ENCODE data around the gene GDNF.
"Not testable (repeated sequence)": the region's sequence is repeated elsewhere in the genome, so short reads cannot be mapped to it uniquely, and the experiment has no call there.

Gene GDNF

GRCh38 chr5:37814699-37815098 lies 25.1 kb downstream of the GDNF start:
- DNase-seq = no peak

- no peak for DNase-seq
These were observed 27.5 kb downstream of the GDNF start for GRCh38 chr5:37812365-37812764.

- DNase-seq = no peak
These were observed 28.0 kb downstream of the GDNF start for GRCh38 chr5:37811866-37812265.

GRCh38 chr5:37810311-37810710 lies 29.5 kb downstream of the GDNF start:
- DNase-seq = no peak

GRCh38 chr5:37808945-37809344 lies 30.9 kb downstream of the GDNF start:
- no peak for DNase-seq

GRCh38 chr5:37807621-37808301 lies 32.1 kb downstream of the GDNF start:
- no peak for DNase-seq

GRCh38 chr5:37807015-37807414 lies 32.8 kb downstream of the GDNF start:
- DNase-seq = no peak

- DNase-seq = no peak
These were observed 33.4 kb downstream of the GDNF start for GRCh38 chr5:37806476-37806875.

- no peak for DNase-seq
These were observed 33.8 kb downstream of the GDNF start for GRCh38 chr5:37806016-37806415.

GRCh38 chr5:37804401-37804800 lies 35.4 kb downstream of the GDNF start:
- no peak for DNase-seq

GRCh38 chr5:37803487-37803886 lies 36.4 kb downstream of the GDNF start:
- no peak for DNase-seq

GRCh38 chr5:37801521-37801920 lies 38.3 kb downstream of the GDNF start:
- DNase-seq = no peak

GRCh38 chr5:37799865-37800421 lies 39.9 kb downstream of the GDNF start:
- DNase-seq = no peak

GRCh38 chr5:37796435-37796834 lies 43.4 kb downstream of the GDNF start:
- not testable (repeated sequence) for DNase-seq

GRCh38 chr5:37795292-37795691 lies 44.5 kb downstream of the GDNF start:
- DNase-seq = not testable (repeated sequence)

GRCh38 chr5:37792975-37793631 lies 46.7 kb downstream of the GDNF start:
- no peak for DNase-seq

- DNase-seq = no peak
These were observed 48.5 kb downstream of the GDNF start for GRCh38 chr5:37791321-37791720.

- no peak for DNase-seq
These were observed 49.9 kb downstream of the GDNF start for GRCh38 chr5:37789991-37790390.

- no peak for DNase-seq
These were observed 52.1 kb downstream of the GDNF start for GRCh38 chr5:37787742-37788141.

GRCh38 chr5:37786862-37787519 lies 52.9 kb downstream of the GDNF start:
- DNase-seq = no peak

GRCh38 chr5:37786416-37786815 lies 53.4 kb downstream of the GDNF start:
- DNase-seq = no peak

GRCh38 chr5:37781409-37781808 lies 58.4 kb downstream of the GDNF start:
- not testable (repeated sequence) for DNase-seq

GRCh38 chr5:37777432-37778130 lies 62.3 kb downstream of the GDNF start:
- DNase-seq = no peak
